ENCODE measurements around the gene NTNG1.

GRCh38 chr1:107327446-107327845 lies 186.6 kb downstream of the NTNG1 start:
- TF ChIP-seq CTCF (conservative IDR thresholded peaks at IDR 0.05; ENCODE audit: low read depth, low read length): no peak
- no peak for TF ChIP-seq MAZ (IDR thresholded peaks at IDR 0.05; ENCODE audit: borderline replicate concordance, low read depth, low read length)
- TF ChIP-seq POLR2A (IDR thresholded peaks at IDR 0.05; ENCODE audit: low read depth, low read length): no peak
- no peak for TF ChIP-seq RAD21 (IDR thresholded peaks at IDR 0.05; ENCODE audit: low read length)
- no peak for TF ChIP-seq MAFK (IDR thresholded peaks at IDR 0.05; ENCODE audit: low read depth, low read length)
- no peak for TF ChIP-seq ELK1 (IDR thresholded peaks at IDR 0.05; ENCODE audit: borderline replicate concordance, low read depth, low read length)
- no peak for TF ChIP-seq SMC3 (IDR thresholded peaks at IDR 0.05; ENCODE audit: low read depth, low read length)
- no peak for TF ChIP-seq NFE2L2 (IDR thresholded peaks at IDR 0.05; ENCODE audit: low read depth, low read length)
- no peak for TF ChIP-seq CEBPB (IDR thresholded peaks at IDR 0.05; ENCODE audit: low read depth, low read length)
- TF ChIP-seq USF2 (IDR thresholded peaks at IDR 0.05; ENCODE audit: low read depth, low read length): no peak
- TF ChIP-seq RCOR1 (IDR thresholded peaks at IDR 0.05; ENCODE audit: insufficient replicate concordance, low read length): no peak
- TF ChIP-seq RFX5 (IDR thresholded peaks at IDR 0.05; ENCODE audit: low read depth, low read length): no peak
- TF ChIP-seq CHD1 (IDR thresholded peaks at IDR 0.05; ENCODE audit: low read depth, low read length): no peak

Measured in IMR-90 (cell line).